Measurements from ENCODE around the gene PSMD6. TPM values are rescaled to one million over a fixed set of nuclear protein-coding genes. Genes with fewer than 3 reads are reported as not detected.

The PSMD6 gene
- total RNA-seq, 1 experiment from 2014 or later: 61.8 TPM

Small RNA genes lying within 50 kb of the gene (small RNA-seq; reads per million reads assigned to genes)
- gene RF00012: 1.4 reads per million, percentile 50 among the genes with 10 or more reads in this experiment

Other genes starting within 250 kb of the PSMD6 start
- not detected in 2 replicates for gene C3orf49, start 204.2 kb downstream of the PSMD6 start, total RNA-seq (2014; rRNA removed; shearing (Covaris generic))
- 25.6 and 26.1 TPM in 2 replicates for gene THOC7, start 159.7 kb downstream of the PSMD6 start, total RNA-seq (2014; rRNA removed; shearing (Covaris generic))
- 3.0 and 6.3 TPM in 2 replicates for gene ATXN7, start 159.6 kb downstream of the PSMD6 start, total RNA-seq (2014; rRNA removed; shearing (Covaris generic))
- not detected in 2 replicates for gene SCAANT1, start 111.1 kb downstream of the PSMD6 start, total RNA-seq (2014; rRNA removed; shearing (Covaris generic))
- gene PRICKLE2, start 202.0 kb upstream of the PSMD6 start, total RNA-seq (2014; rRNA removed; shearing (Covaris generic)): under 0.01 and 0.34 TPM in 2 replicates

Data from HT-29 (cell line).